HG02678 (cell line): ENCODE data around the gene OR4S2.

ENCODE experiments used
- ATAC-seq: cut with Tn5 transposase; IDR thresholded peaks from one replicate; pipeline ENCODE4 v1.9.1; 2021; ENCODE audit warnings: mild to moderate bottlenecking, moderate library complexity; ENCODE audit not compliant: unreplicated experiment

The OR4S2 gene, protein sequence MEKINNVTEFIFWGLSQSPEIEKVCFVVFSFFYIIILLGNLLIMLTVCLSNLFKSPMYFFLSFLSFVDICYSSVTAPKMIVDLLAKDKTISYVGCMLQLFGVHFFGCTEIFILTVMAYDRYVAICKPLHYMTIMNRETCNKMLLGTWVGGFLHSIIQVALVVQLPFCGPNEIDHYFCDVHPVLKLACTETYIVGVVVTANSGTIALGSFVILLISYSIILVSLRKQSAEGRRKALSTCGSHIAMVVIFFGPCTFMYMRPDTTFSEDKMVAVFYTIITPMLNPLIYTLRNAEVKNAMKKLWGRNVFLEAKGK

DNA sequence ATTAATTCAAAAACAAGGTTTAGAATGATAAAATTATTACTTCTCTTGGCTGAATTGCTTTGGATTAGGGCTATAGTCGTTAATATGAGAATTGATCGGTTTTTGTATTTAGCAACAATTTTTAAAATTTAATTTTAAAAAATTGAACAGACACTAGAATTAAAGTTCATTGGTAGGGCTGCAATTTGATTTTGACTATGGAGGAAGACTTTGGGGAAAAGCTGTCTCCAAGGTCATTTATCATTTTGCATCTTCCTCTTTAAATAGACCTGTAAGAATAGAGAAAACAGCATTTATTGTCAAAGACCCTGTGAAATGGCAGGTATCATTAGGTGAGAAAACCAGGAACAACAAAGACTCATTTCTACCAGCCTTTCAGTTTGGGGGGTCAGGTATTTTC is at the start of gene OR4S2:
Gene OR4S2, plus strand, starts transcription at position 301 of the 400 bp plus-strand sequence. CDS start 2,577 bp downstream, outside the sequence.
- no peak for ATAC-seq

DNA sequence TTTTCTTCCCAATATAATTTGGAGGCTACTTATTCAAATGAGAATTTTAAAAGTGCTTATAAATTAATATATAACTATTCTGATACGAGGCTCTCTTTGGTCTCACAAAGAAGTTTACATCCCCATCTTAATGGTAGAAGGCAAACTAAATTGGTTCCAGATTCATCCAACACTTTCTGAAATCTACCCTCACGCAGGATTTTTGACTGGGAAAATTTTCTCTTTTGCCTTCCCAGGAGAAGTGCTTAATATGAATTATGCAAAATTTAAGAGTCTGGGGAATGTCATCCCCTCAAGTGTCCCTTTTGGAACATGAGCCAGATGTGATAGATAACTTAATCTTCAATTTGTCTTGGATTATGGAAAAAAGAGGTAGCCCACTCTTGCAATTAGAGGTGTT is 40.6 kb upstream of the OR4S2 start, which contains the start of gene OR4C11:
Gene OR4C11, minus strand, starts transcription at position 101 of the 400 bp plus-strand sequence. CDS start 3,272 bp downstream, outside the sequence.
- ATAC-seq = no peak

DNA sequence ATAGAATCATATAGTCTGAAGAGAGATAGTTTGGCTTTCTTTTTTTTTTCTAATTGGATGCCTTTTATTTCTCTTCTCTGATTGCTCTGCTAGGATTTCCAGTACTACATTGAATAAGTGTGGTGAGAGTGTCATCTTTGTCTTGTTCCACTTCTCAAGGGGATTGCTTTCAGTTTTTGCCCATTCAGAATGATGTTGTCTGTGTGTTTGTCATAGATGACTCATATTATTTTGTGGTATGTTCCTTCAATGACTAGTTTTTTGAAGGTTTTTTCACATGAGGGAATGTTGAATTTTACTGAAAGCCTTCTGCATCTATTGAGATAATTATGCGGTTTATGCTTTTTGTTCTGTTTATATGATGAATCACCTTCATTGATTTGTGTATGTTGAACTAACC is 23.6 kb upstream of the OR4S2 start:
- no peak for ATAC-seq

DNA sequence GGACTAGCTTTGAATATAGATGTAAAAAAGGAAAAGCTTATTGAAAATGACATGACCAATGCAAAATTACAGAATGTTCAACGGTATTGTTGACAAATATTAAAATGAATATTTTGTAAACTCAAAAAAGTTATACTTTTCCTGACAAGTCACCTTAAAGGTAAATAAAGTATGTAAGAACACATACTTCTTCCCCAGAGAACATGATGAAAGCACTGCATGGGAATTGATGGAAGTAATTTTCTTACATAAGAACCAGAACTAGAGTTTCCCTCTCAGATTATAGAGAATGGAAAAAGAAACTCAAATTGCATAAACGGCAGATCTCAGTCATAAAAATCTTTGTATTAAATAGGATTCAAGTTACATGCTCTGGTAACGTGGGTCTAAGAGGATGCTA is 13.3 kb upstream of the OR4S2 start, which contains the start of gene OR4P4:
Gene OR4P4, plus strand, starts transcription at position 301 of the 400 bp plus-strand sequence.
- no peak for ATAC-seq

DNA sequence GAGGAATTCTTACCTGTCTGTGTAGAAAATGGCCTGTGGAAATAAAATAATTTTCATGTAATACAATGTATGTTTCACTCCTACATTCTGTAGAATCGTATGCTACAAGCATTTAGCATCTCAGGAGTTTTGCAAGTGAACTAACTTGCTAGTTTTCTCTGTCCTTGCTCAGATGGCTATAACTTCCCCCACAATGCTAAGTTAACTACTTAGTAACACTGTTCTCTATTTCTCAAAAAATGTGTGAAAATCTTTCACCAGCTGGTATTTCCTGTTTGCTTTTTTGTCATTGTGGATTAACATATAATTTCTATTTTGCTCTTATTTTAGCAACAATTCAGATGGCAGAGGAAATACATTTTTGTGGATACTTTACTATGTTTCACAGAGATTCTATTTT is 4.4 kb downstream of the OR4S2 start:
- ATAC-seq = no peak

DNA sequence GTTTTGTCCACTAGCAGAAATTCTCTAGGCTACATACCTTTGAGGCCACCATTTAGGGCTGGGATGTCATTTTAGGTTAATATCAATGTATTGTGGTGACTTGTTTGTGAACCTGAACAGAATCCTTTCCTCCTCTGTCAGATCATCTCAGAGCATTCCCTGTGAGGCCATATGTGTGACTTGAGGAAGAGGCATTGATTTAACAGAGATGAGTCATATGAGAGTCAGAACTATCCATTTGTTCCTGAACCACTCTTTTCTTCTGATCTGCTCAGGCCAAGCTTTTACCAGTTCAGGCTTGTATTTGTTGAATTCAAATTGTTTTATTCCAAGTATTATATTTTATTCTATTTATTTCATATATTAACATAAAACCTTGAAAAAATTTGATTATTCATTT is 7.0 kb downstream of the OR4S2 start:
- ATAC-seq = no peak

DNA sequence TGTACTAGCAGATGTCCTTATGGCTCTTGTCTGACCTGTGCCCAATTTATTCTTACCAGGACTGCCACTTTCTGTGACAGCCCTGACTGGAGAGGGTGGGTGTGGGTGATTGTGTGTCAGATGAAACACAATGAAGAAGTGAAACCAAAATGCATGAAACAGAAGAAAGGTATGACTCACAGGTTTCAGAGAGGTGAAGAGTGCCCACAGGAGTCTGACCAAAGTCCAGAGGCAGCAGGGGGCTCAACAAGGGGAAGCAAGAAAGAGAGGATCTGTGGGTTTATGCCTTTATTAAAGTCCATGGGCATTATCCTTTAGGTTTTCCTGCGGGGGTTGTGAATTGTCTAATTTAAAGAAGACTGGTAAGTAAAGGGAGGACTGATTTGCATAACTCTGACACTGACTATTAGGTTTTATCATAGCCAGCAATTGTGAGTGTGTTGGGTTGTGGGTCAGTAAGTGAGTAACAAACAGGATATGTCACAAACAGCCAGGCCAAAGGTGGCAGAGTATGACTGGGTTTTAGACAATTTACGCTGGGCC is 10.0 kb downstream of the OR4S2 start:
- ATAC-seq = peak; percentile 95

DNA sequence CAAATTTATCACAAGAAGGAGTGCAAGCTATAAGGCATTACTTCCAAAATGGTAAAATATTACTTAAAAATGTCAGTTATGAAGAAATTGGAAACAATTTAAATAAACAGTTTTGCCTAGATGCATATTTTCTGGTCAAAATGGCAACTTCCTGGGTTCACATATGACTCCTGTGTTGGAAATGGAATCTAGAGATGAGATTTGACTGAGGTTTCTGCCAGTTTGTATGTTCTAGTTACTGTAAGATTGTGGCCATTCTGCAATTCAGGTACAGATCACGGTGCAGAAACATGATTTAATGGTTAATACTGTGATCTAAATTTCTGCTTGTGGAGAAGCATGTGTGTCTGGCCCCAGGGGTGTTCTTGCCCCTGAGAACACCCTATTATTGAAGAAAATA is 10.5 kb downstream of the OR4S2 start:
- ATAC-seq = peak; percentile 33

DNA sequence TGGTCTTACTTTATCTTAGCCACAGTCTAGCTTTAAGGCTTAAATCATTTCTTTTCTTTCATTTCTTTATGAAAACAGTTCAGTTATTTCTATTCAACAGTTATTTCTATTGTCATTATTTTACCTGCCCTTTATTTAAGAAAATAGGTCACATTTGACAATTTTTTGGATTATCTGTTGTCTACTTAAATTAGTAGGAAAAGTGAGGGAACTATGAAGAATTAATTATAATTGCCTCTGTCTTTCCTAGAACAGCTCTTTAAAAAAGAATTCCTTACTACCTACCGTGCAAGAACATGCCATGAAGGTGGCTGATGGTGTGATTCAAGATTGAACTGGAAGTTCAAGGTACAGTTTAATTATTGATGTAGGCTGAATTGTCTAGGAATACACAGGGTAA is 13.8 kb downstream of the OR4S2 start, which contains the start of gene OR4C6:
Gene OR4C6, plus strand, starts transcription at position 301 of the 400 bp plus-strand sequence. CDS start 2,966 bp downstream, outside the sequence.
- ATAC-seq = no peak

DNA sequence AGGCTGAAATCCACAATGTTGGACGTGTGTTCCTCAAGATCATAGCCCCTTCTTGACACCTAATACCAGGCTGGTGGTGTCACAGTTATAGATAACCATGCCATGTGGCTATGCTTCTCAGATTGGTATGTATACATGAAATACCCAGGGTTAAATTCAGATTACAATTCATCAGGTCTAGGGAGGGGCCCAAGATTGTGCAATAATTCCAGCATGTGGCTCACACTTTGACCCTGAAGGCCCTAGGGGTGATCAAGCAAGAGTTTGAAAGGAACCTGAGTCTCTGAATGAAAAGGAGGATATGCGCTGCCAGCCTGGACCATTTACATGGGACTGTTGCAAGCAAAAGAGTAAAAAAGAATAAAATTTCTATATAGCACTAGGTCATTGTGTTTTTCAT is 21.2 kb downstream of the OR4S2 start:
- no peak for ATAC-seq

DNA sequence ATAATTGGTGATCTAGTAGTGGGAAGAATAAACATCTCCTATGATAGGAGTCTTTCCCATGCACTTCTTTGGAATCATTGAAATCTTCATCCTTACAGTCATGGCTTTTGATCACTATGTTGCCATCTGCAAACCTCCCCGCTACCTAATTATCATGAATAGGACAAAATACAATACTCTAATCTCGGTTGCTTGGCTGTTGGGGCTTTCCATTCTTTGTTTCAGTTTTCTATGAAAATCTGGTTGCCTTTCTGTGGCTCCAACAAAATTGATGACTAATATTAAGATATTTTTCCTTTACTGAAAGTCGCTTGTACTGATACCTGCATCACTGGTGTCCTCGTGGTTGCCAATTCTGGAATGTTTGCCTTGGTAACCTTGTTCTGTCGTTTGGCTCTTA is 25.7 kb downstream of the OR4S2 start:
- no peak for ATAC-seq

DNA sequence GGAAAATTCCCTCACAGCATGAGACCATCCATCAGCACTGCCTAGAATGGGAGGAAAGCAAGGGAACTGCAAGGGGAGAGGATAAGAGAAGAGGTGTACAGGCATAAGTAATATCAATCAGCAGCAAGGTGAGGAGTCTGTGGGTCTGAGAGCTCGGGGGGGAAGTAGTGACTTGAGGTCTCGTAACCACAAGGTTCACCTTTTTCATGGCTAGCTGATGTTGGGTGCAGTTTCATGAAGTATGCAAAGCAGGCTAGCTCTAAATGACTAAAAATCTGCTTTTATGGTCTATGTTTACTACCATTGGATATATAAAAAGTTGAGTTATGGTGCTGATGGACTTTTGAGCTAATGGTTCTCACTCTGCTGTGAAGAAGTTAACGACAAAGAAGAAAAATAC is 49.7 kb downstream of the OR4S2 start:
- ATAC-seq = no peak

DNA sequence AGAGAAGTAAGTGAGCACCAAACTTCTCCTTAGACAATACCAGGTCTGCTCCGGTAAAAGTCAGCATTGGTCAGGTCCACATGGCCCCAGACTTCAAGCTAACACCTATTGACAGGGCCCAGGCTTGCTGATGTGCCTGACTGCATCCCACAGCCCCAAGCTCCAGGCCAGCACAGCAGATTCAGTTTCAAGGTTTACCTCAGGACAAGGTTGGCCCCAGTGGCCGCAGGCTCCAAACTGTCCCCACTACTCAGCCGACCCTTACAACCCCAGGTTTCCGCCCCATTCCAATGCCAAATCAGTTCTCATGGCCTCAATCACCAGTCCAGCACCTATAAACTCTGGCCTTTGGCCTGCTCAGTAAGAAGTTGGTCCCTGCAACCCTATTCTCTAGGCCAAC is 53.3 kb downstream of the OR4S2 start:
- no peak for ATAC-seq
